AG04449 (cell line): ENCODE data around the gene PPP6R1.

Source experiments
- CTCF ChIA-PET: fragments of 350-600 bp; formaldehyde crosslinking; extraction: SDS; loops from one replicate; lab custom pipeline; 2021; ENCODE audit warnings: antibody characterized with exemption; lab: Yijun Ruan, JAX
- POLR2A ChIA-PET: fragments of 400-600, 350-600 bp; formaldehyde crosslinking; extraction: SDS; loops from one replicate; lab custom pipeline; 2020; ENCODE audit warnings: antibody characterized with exemption, inconsistent platforms; lab: Yijun Ruan, JAX
- DNase-seq: peaks from one replicate; pipeline ENCODE4 v3.0.0-alpha.2; 2010; ENCODE audit warnings: low read depth, low spot score
- H3K4me3 ChIP-seq: 2 replicates; pipeline ENCODE4 v1.5.1; 2011; ENCODE audit warnings: low read depth, mild to moderate bottlenecking, control low read depth, low read length
- CTCF ChIP-seq: IDR thresholded peaks from one replicate; pipeline ENCODE4 v1.5.1; 2011; ENCODE audit warnings: mild to moderate bottlenecking, moderate library complexity, low read length, control low read depth, inconsistent platforms; ENCODE audit not compliant: insufficient read depth; ENCODE audit errors: missing control alignments

The PPP6R1 gene

GRCh38 chr19:55248166-55248675 is 10.6 kb downstream of the PPP6R1 start:
- POLR2A ChIA-PET: interaction anchor here (0.6 to 1.0 kb wide), 2 partner anchors 8 to 158 kb away, joined by 3 to 4 read pairs; no protein-coding TSS in a partner anchor
- CTCF ChIA-PET: no interaction called here
- TF ChIP-seq CTCF: no peak
- H3K4me3 ChIP-seq: no peak overlapping the region
- DNase-seq: no peak

- no peak for DNase-seq
- H3K4me3 ChIP-seq: no peak overlapping the region
- no peak for TF ChIP-seq CTCF
- CTCF ChIA-PET: no interaction called here
- POLR2A ChIA-PET: interaction anchor here (1.0 kb wide), 1 partner anchor 9 kb away, joined by 3 read pairs; no protein-coding TSS in a partner anchor
These were observed 11.2 kb downstream of the PPP6R1 start for GRCh38 chr19:55247621-55248099.

- CTCF ChIA-PET: interaction anchor here (0.7 to 1.3 kb wide), 3 partner anchors 8 to 55 kb away, joined by 3 read pairs; no protein-coding TSS in a partner anchor
These were observed 12.1 kb downstream of the PPP6R1 start for GRCh38 chr19:55246462-55247451.

GRCh38 chr19:55245236-55245904 is 13.4 kb downstream of the PPP6R1 start:
- no peak for DNase-seq
- CTCF ChIA-PET: interaction anchor here (0.9 to 1.3 kb wide), 2 partner anchors 9 to 56 kb away, joined by 3 read pairs; no protein-coding TSS in a partner anchor
- POLR2A ChIA-PET: no interaction called here
- no peak for TF ChIP-seq CTCF
- H3K4me3 ChIP-seq: no peak overlapping the region

More at GRCh38 chr19:55246462-55247451, 12.1 kb downstream of the PPP6R1 start:
- H3K4me3 ChIP-seq: no peak overlapping the region
- no peak for DNase-seq
- no peak for TF ChIP-seq CTCF
- POLR2A ChIA-PET: interaction anchor here (0.5 kb wide), 1 partner anchor 423 kb away, joined by 3 read pairs; no protein-coding TSS in a partner anchor

GRCh38 chr19:55244004-55244680 is 14.7 kb downstream of the PPP6R1 start:
- no peak for DNase-seq
- CTCF ChIA-PET: interaction anchor here (1.0 to 1.2 kb wide), 3 partner anchors 12 to 174 kb away, joined by 3 to 4 read pairs (median 3); no protein-coding TSS in a partner anchor
- POLR2A ChIA-PET: no interaction called here
- H3K4me3 ChIP-seq: no peak overlapping the region
- TF ChIP-seq CTCF: no peak
